Activated T-helper 17 cell treated with anti-CD3 and anti-CD28 coated beads, Interleukin-2, amount 50 U/mL, for 72 hours (primary cell): Measurements from ENCODE around the gene ODF4. TPM values are rescaled to one million over a fixed set of nuclear protein-coding genes. Genes with fewer than 3 reads are reported as not detected.

Source experiments
- ATAC-seq: fragments of 150-1000 bp; cut with Tn5 transposase; replicated peaks from 2 replicates; pipeline ENCODE4 v1.10.0; 2021; ENCODE audit warnings: mild to moderate bottlenecking, moderate library complexity
- H3K27ac Mint-ChIP-seq: one replicate; pipeline ENCODE4 v1.8.0; 2022; ENCODE audit warnings: mixed read lengths
- H3K27me3 Mint-ChIP-seq: one replicate; pipeline ENCODE4 v1.8.0; 2022; ENCODE audit warnings: mixed read lengths
- H3K36me3 Mint-ChIP-seq: one replicate; pipeline ENCODE4 v1.8.0; 2022; ENCODE audit warnings: low read depth, mild to moderate bottlenecking, mixed read lengths
- H3K4me1 Mint-ChIP-seq: one replicate; pipeline ENCODE4 v1.8.0; 2022; ENCODE audit warnings: mixed read lengths
- H3K4me3 Mint-ChIP-seq: one replicate; pipeline ENCODE4 v1.8.0; 2022; ENCODE audit warnings: mild to moderate bottlenecking, mixed read lengths
- H3K9me3 Mint-ChIP-seq: one replicate; pipeline ENCODE4 v1.8.0; 2022; ENCODE audit warnings: mixed read lengths
- total RNA-seq, 2 donors: library from RNA; stranded (reverse); gene quantifications; one replicate each; pipeline ENCODE4 v1.2.3, GENCODE V29; 2022

Gene ODF4
- total RNA-seq, 2 donors from 2014 or later: not detected

DNA sequence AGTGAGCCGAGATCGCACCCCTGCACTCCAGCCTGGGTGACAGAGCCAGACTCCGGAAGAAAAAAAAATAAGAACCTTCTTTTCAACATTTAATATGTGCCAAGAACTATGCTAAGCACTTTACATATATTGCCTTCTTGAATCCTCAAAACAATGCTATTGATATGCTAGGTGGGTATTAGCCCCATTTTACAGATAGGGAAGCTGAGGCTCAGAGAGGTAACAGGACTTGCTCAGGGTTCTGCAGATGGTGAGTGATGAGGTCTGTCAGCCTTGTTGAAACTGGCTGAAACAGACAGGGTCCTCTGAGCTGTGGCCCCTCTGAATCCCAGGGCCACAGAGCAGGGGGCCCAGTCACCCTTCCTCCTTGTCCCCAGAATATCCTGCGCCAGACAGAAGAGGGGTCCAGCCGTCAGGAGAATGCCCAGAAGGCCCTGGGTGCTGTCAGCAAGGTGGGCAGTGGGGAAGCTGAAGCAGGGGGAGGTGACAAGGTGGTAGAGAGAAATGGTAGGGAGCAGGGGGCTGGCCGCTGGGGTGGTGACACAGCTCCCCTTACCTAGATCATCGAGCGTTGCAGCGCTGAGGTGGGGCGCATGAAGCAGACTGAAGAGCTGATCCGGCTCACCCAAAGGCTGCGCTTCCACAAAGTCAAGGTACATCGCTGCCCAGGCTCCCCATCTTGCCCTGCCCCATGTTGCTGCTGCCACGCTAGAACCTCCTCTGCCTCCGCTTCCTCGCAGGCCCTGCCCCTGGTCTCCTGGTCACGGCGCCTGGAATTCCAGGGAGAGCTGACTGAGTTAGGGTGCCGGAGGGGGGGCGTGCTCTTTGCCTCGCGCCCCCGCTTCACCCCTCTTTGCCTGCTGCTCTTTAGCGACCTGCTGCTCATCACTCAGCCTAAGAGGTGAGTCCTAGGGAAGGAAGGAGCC is 21.4 kb upstream of the ODF4 start:
- no peaks in the 10 kb centered on the region for H3K9me3 Mint-ChIP-seq
- H3K27me3 Mint-ChIP-seq: peaks cover 11% of the 10 kb centered on the region
- no peak overlapping the region for H3K27ac Mint-ChIP-seq
- H3K36me3 Mint-ChIP-seq: no peaks in the 10 kb centered on the region
- no peaks in the 10 kb centered on the region for H3K4me1 Mint-ChIP-seq
- no peak for ATAC-seq
- no peak overlapping the region for H3K4me3 Mint-ChIP-seq

DNA sequence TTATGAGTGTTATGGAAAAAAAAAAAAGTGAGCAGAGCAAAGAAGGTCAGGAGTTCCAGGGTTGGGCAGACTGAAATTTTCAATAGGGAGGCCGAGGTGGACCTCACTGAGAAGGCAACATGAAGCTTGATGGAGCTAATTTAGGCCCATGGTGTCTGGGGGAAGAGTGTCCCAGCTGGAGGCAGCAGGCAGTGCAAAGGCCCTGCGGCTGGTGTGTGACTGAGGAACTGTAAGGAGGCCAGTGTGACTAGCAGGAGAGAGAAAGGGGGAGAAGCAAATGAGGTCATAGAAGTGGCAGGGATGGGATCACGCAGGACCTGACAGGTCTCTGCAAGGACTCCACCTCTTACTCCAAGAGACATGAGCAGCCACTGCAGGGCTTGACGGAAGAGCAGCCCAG is 19.4 kb upstream of the ODF4 start:
- no peak overlapping the region for H3K4me3 Mint-ChIP-seq
- H3K36me3 Mint-ChIP-seq: no peaks in the 10 kb centered on the region
- H3K9me3 Mint-ChIP-seq: no peaks in the 10 kb centered on the region
- no peaks in the 10 kb centered on the region for H3K4me1 Mint-ChIP-seq
- peaks cover 15% of the 10 kb centered on the region for H3K27me3 Mint-ChIP-seq
- ATAC-seq: no peak
- H3K27ac Mint-ChIP-seq: no peak overlapping the region

DNA sequence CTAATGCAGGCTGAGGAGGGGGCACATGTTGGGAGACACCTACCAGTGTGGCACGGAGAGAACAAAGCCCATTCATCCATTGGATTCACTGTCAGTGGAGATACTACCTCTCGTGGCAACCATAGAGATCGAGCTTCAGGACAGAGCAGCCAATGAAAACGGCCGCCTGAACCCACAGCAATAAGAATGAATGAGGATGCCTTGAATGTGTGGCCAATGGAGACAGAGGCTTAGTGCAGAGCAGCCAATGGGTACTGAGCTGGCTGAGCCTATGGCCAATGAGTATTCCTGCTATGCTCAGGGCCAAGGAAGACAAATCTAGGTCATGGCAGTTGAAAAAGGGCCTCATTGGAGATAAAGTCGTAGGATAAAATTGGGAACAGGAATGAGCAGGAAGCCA is 18.6 kb upstream of the ODF4 start:
- Mint-ChIP-seq H3K4me1 (no peaks in the 10 kb centered on the region), H3K27me3 (peaks cover 21% of the 10 kb centered on the region), H3K9me3 (no peaks in the 10 kb centered on the region), H3K36me3 (no peaks in the 10 kb centered on the region), H3K27ac (no peak overlapping the region), H3K4me3 (no peak overlapping the region)
- ATAC-seq: no peak

DNA sequence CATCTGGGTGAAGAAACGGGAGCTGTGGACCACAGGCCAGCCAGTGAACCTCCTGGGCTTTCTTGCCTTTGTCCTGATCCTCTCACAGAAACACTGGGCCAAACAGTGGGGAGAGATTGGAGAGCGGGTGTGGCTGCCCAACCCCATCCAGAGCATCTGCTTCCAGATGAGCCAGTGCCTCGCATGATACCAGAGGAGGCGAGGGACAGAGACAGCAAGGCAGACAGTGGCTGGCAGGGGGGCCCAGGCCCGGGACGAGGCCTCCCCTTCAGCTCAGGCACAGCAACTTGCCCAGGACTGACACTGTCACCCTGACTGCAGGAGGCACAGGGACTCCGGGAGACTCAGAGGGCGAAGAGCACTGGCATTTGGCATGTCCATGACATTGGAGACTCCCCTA is 17.6 kb upstream of the ODF4 start:
- H3K36me3 Mint-ChIP-seq: no peaks in the 10 kb centered on the region
- no peak for ATAC-seq
- no peak overlapping the region for H3K4me3 Mint-ChIP-seq
- H3K4me1 Mint-ChIP-seq: no peaks in the 10 kb centered on the region
- peaks cover 29% of the 10 kb centered on the region for H3K27me3 Mint-ChIP-seq
- H3K9me3 Mint-ChIP-seq: no peaks in the 10 kb centered on the region
- H3K27ac Mint-ChIP-seq: no peak overlapping the region

DNA sequence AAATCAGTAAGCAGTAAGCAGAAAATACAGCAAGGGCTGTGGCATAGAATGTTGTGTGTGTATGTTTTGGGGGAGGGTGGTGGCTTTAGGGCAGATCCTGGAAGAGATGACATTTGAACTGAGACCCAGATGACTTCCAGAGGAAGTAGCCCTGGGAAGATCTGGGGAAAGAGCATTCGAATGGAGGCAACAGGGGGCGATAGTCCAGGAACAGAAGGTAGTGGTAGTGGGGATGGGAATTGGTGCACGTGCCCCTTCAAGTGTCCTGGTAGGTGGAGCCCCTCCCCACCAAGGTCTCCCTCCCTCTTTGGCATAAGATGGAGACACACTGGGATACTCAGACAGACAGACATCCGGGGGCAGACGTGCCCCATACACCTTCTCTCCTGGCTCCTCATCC is 15.5 kb upstream of the ODF4 start:
- Mint-ChIP-seq H3K4me3 (no peak overlapping the region), H3K27me3 (peaks cover 38% of the 10 kb centered on the region), H3K27ac (no peak overlapping the region), H3K9me3 (no peaks in the 10 kb centered on the region), H3K36me3 (no peaks in the 10 kb centered on the region), H3K4me1 (no peaks in the 10 kb centered on the region)
- no peak for ATAC-seq

DNA sequence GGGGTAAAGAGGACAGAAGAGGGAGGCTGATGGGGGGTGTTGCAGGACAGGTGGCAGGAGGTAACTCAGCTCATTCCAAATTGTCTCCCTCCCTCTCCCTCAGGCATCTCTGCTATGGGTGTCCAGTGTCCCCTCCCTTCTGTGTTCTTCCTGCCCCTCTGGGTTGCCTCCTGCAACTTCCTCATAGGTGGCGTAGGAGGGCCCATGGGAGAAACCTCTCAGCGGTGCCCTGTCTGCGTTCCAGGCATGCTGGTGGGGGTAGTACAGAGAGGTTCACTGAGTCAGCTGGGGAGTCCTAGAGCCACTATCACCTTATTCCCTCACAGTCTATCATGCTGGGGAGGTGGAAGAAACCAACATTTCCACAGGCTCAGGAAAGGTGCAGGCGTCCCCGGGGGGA is 14.7 kb upstream of the ODF4 start:
- no peak overlapping the region for H3K27ac Mint-ChIP-seq
- peaks cover 41% of the 10 kb centered on the region for H3K27me3 Mint-ChIP-seq
- no peaks in the 10 kb centered on the region for H3K36me3 Mint-ChIP-seq
- no peak for ATAC-seq
- H3K4me3 Mint-ChIP-seq: no peak overlapping the region
- no peaks in the 10 kb centered on the region for H3K4me1 Mint-ChIP-seq
- no peaks in the 10 kb centered on the region for H3K9me3 Mint-ChIP-seq

DNA sequence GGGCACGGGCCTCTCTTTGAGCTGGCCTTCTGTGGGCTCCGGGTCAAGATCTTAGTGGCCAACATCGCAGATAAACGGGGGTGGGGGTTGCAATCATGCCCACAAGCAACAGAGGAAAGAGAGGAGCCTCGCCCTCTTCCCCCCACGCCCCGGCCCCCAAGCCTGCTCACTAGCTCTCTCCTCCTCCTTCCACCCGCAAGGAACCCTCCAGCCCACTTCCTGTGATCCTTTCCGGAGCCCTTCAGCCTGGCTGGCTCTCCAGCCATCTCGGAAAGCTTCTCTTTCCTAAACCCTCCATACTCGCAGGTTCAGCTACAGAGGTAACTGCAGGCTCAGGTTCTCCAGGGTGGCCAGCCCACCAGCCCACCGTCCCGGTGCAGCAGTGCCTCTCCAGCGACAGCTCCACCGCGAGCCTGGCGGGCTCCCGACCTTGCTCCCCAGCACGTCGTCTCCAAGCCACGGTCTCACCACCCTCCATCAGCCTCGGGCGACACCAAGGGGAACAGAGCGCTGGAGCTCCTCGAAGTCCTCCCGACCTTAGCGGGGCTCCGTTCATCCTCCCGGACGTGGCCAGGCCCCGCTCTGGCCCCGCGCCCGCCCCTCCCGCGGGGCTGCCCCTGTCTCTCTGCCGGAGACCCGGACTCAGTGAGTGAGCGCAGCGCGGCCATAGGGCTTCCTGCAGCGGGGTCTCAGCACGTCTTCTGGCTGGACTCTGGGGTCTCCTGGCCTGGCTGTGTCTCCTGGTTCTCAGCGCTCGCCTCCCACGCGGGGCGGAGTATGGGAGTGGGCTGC is 12.9 kb upstream of the ODF4 start:
- ATAC-seq: peak; percentile 65
- Mint-ChIP-seq H3K36me3 (no peaks in the 10 kb centered on the region), H3K27me3 (peaks cover 37% of the 10 kb centered on the region), H3K9me3 (no peaks in the 10 kb centered on the region), H3K4me1 (no peaks in the 10 kb centered on the region), H3K4me3 (peak overlapping the region; percentile 54), H3K27ac (no peak overlapping the region)

DNA sequence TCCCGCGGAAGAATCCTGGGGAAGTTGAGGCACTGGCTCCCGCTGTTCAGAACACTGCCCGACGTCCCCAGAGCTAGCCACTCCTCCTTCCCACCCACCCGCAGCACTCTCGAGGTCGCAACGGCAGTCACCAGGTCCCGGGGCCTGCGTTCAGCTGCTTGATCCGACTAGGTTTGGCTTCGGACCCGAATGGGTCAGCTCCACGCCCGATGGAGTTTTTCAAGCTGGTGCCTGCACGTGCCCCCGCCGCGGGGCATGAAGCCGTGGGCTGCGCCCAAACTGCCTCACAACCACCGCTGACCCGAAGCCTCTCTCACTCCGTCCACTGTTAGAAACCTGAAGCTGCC is 12.4 kb upstream of the ODF4 start:
- H3K9me3 Mint-ChIP-seq: no peaks in the 10 kb centered on the region
- no peaks in the 10 kb centered on the region for H3K4me1 Mint-ChIP-seq
- ATAC-seq: no peak
- peak overlapping the region; percentile 54 for H3K4me3 Mint-ChIP-seq
- H3K27me3 Mint-ChIP-seq: peaks cover 37% of the 10 kb centered on the region
- no peak overlapping the region for H3K27ac Mint-ChIP-seq
- no peaks in the 10 kb centered on the region for H3K36me3 Mint-ChIP-seq

DNA sequence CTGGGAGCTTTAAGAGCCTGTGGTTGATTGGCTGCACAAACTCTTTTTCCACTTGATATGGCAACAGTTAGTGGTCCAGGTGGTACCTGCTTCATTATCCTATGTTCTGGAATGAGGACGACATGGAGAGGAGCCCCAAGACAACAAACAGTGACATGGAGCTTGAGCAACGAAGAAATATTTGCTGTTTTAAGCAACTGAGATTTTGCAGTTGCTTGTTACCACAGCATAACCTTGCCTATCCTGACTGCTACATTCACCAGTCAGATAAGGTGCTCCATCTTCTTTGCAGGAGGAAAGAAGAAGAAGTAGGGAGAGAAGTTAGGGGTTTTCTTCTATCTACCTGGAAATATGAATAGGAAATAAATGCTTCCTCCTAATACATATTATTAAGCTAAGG is 7.5 kb upstream of the ODF4 start:
- no peaks in the 10 kb centered on the region for H3K4me1 Mint-ChIP-seq
- no peak for ATAC-seq
- no peak overlapping the region for H3K27ac Mint-ChIP-seq
- no peaks in the 10 kb centered on the region for H3K9me3 Mint-ChIP-seq
- H3K4me3 Mint-ChIP-seq: no peak overlapping the region
- peaks cover 15% of the 10 kb centered on the region for H3K27me3 Mint-ChIP-seq
- H3K36me3 Mint-ChIP-seq: no peaks in the 10 kb centered on the region

DNA sequence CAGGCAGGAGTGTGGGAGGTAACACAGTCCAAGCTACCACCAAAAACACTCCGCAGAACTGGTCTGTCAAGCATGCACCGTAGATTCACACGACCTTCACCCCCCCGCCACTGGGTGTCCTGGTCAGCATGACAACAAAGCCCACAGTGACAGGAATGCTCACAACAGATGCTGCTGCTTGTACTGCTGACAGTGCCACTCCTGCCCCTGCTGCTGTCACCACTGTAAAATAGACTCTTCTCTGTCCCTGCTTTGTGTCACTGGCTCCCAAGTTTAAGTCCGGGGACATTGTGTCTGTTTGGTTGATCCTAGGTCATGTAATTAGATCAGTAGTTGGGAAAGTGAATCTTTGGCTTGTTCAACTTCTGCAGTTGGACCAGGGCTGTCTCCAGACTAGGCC is 7.0 kb upstream of the ODF4 start:
- ATAC-seq: no peak
- no peaks in the 10 kb centered on the region for H3K9me3 Mint-ChIP-seq
- peaks cover under 1% of the 10 kb centered on the region for H3K4me1 Mint-ChIP-seq
- H3K36me3 Mint-ChIP-seq: no peaks in the 10 kb centered on the region
- H3K4me3 Mint-ChIP-seq: no peak overlapping the region
- H3K27me3 Mint-ChIP-seq: peaks cover 15% of the 10 kb centered on the region
- H3K27ac Mint-ChIP-seq: no peak overlapping the region

DNA sequence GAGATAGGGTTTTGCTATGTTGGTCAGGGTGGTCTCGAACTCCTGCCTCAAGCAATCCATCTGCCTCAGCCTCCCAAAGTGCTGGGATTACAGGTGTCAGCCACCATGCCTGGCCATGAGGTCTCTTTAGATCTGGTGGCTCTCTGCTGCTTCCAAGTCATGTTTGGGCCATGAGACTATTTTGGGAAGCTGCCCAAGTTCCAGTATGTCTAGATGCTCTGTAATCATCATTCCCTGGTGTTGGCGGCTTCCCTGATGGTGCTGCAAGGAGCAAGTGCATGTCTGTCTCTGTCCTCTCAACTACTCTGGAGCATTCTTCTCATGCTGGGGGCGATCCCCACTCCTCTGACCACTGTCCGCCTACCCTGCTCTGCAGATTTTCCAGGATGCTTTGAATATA is 6.4 kb upstream of the ODF4 start:
- Mint-ChIP-seq H3K27ac (no peak overlapping the region), H3K4me3 (no peak overlapping the region), H3K9me3 (no peaks in the 10 kb centered on the region), H3K36me3 (no peaks in the 10 kb centered on the region), H3K27me3 (peaks cover 11% of the 10 kb centered on the region), H3K4me1 (peaks cover 4% of the 10 kb centered on the region)
- no peak for ATAC-seq

DNA sequence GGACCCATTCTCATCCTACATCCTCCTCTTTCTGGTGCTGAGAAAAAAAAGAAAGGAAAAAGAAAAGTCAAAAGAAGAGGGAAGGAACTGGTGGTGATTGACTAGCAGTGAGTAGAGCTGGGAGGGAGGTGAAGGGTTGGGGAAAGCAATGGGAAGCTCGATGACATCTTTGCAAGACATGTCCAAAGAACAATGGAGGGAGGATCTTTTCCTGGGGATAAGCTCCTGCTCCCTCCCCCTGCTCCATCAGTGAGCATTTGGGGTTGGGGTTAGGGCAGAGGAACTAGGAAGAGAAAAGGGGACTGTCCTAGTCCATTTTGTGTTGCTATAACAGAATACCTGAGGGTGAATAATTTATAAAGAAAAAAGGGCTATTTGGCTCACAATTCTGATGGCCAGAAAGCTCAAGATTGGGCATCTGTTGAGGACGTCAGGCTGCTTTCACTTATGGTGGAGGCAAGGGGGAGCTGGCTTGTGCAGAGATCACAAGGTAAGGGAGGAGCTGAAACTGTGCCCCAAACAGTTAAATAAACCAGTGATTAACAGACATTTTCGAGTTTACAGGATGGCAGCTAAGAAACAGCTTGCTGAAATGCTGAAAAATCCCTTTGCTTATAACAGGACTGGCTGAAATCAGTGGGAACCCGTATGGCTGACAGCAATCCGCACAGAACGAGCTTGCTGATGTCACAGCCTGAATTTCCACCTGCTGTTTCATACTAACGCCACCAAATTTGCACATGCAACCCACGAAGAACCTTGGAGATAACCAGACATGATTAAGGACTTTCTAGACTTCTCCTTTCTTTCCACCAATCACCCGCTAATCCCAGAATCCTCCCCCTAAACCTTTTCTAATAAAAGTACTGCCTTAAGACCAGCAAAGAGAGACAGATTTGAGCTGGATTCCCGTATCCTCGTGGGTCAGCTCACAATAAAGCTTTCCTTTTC is 1.6 kb upstream of the ODF4 start:
- H3K27me3 Mint-ChIP-seq: no peaks in the 10 kb centered on the region
- H3K4me3 Mint-ChIP-seq: peak overlapping the region; percentile 26
- ATAC-seq: no peak
- H3K9me3 Mint-ChIP-seq: no peaks in the 10 kb centered on the region
- no peak overlapping the region for H3K27ac Mint-ChIP-seq
- peaks cover 4% of the 10 kb centered on the region for H3K4me1 Mint-ChIP-seq
- H3K36me3 Mint-ChIP-seq: no peaks in the 10 kb centered on the region

DNA sequence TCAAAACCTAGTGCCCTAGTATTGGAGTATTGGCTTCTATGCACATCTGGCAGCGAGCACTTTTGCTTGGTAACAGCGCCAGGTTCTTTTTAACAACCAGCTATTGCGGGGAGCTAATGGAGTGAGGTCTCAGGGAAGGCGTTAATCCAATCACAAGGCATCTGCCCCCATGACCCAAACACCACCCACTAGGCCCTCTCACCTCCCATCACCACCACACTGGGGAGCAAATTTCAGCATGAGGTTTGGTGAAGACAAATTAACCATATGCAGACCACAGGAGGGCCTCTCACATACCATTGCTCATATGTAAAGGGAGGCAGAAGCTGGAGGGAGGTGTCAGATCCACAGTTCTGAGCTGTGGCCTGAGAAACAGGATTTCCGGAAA is 893 bp upstream of the ODF4 start:
- ATAC-seq: no peak
- Mint-ChIP-seq H3K9me3 (no peaks in the 10 kb centered on the region), H3K27ac (no peak overlapping the region), H3K27me3 (no peaks in the 10 kb centered on the region), H3K4me1 (peaks cover 4% of the 10 kb centered on the region), H3K36me3 (no peaks in the 10 kb centered on the region), H3K4me3 (no peak overlapping the region)

DNA sequence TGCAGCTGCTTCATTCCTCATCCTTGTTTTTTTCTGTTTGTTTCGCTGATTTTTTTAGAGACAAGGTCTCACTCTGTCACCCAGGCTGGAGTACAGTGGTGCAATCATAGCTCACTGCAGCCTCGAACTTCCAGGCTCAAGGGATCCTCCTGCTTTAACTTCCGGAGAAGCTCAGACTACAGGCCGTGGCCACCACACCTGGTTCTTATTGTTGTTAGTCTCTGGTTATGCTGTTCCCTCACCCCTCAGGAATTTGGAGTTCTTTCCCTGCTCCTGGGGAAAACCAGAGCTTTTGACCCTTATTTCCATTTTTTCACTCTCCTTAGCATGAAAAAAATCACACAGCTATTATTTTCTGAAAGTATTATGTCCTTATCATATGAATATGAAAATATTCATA is 1.8 kb downstream of the ODF4 start:
- Mint-ChIP-seq H3K9me3 (no peaks in the 10 kb centered on the region), H3K4me3 (no peak overlapping the region), H3K36me3 (no peaks in the 10 kb centered on the region), H3K27me3 (peaks cover 2% of the 10 kb centered on the region), H3K27ac (no peak overlapping the region), H3K4me1 (peaks cover 4% of the 10 kb centered on the region)
- no peak for ATAC-seq
